WTC11 (cell line): Measurements from ENCODE around the gene GNAZ. TPM values are rescaled to one million over a fixed set of nuclear protein-coding genes. Genes with fewer than 3 reads are reported as not detected.

Experiments
- ATAC-seq: fragments of 200-7000 bp; cut with Tn5 transposase; 2 replicates; pipeline ENCODE4 v1.10.0; 2021; ENCODE audit warnings: mild to moderate bottlenecking, moderate library complexity
- CTCF ChIA-PET: fragments of 300-600 bp; sonication (Branson Sonifier 250); formaldehyde crosslinking; loops from one replicate; lab custom pipeline; 2021; ENCODE audit warnings: antibody characterized with exemption; lab: Charles Lee
- POLR2A ChIA-PET: fragments of 350-600 bp; sonication (Branson Sonifier 250); formaldehyde crosslinking; loops from one replicate; lab custom pipeline; 2021; ENCODE audit warnings: antibody characterized with exemption; lab: Charles Lee
- DNase-seq: peaks from one replicate; pipeline ENCODE4 v3.0.0; 2021; ENCODE audit warnings: low spot score
- H3K27ac Mint-ChIP-seq: 2 replicates; pipeline ENCODE4 v1.8.0; 2021; ENCODE audit warnings: mixed read lengths
- H3K27me3 Mint-ChIP-seq: 2 replicates; pipeline ENCODE4 v1.8.0; 2021; ENCODE audit warnings: low read depth, mild to moderate bottlenecking, moderate library complexity, mixed read lengths
- H3K36me3 Mint-ChIP-seq: 2 replicates; pipeline ENCODE4 v1.8.0; 2021; ENCODE audit warnings: mixed read lengths
- H3K4me1 Mint-ChIP-seq: 2 replicates; pipeline ENCODE4 v1.8.0; 2022; ENCODE audit warnings: mixed read lengths
- H3K4me3 Mint-ChIP-seq: 2 replicates; pipeline ENCODE4 v1.8.0; 2021; ENCODE audit warnings: mild to moderate bottlenecking, moderate library complexity, mixed read lengths
- H3K9me3 Mint-ChIP-seq: 2 replicates; pipeline ENCODE4 v1.8.0; 2021; ENCODE audit warnings: mixed read lengths
- AFF4 ChIP-seq: sonication (generic); formaldehyde crosslinking; IDR thresholded peaks from 2 replicates; pipeline ENCODE4 v1.8.1; 2023; ENCODE audit warnings: mild to moderate bottlenecking, missing genetic modification reagents, borderline replicate concordance
- E2F4 ChIP-seq: sonication (generic); formaldehyde crosslinking; IDR thresholded peaks from 2 replicates; pipeline ENCODE4 v1.8.1; 2022; ENCODE audit warnings: low read depth, mild to moderate bottlenecking, moderate library complexity, missing genetic modification reagents, borderline replicate concordance
- ESRRA ChIP-seq: sonication (generic); formaldehyde crosslinking; IDR thresholded peaks from 2 replicates; pipeline ENCODE4 v1.8.1; 2022; ENCODE audit warnings: mild to moderate bottlenecking, missing genetic modification reagents, borderline replicate concordance
- FOXK1 ChIP-seq: sonication (generic); formaldehyde crosslinking; IDR thresholded peaks from 2 replicates; pipeline ENCODE4 v1.8.0; 2022; ENCODE audit warnings: mild to moderate bottlenecking, moderate library complexity, missing genetic modification reagents
- GABPB1 ChIP-seq: sonication (generic); formaldehyde crosslinking; IDR thresholded peaks from 2 replicates; pipeline ENCODE4 v1.8.1; 2023; ENCODE audit warnings: mild to moderate bottlenecking, missing genetic modification reagents
- NFATC4 ChIP-seq: fragments of 250-450 bp; sonication (Bioruptor Pico); IDR thresholded peaks from 2 replicates; pipeline ENCODE4 v1.9.0; 2021; ENCODE audit warnings: mild to moderate bottlenecking
- PRDM15 ChIP-seq: sonication (generic); formaldehyde crosslinking; IDR thresholded peaks from 2 replicates; pipeline ENCODE4 v1.8.0; 2022; ENCODE audit warnings: missing genetic modification reagents
- RELA ChIP-seq: sonication (generic); formaldehyde crosslinking; IDR thresholded peaks from 2 replicates; pipeline ENCODE4 v1.8.1; 2022; ENCODE audit warnings: missing genetic modification reagents, mild to moderate bottlenecking, borderline replicate concordance
- ZNF416 ChIP-seq: fragments of 250-450 bp; sonication (Bioruptor Pico); IDR thresholded peaks from 2 replicates; pipeline ENCODE4 v1.9.0; 2021; ENCODE audit warnings: mild to moderate bottlenecking, inconsistent platforms
- ZNF512 ChIP-seq: sonication (generic); formaldehyde crosslinking; IDR thresholded peaks from 2 replicates; pipeline ENCODE4 v1.8.1; 2022; ENCODE audit warnings: missing genetic modification reagents, borderline replicate concordance
- total RNA-seq: library from RNA; stranded (reverse); gene quantifications from 3 replicates; pipeline ENCODE4 v1.2.3, GENCODE V29; 2021

GNAZ gene
- total RNA-seq, 1 experiment from 2014 or later, result 9.9 TPM

GRCh38 chr22:23076896-23077572 is 6.7 kb downstream of the GNAZ start (continued):
- TF ChIP-seq AFF4 (CRISPR knock-in tag) (no peak), RELA (CRISPR knock-in tag) (no peak)

- Mint-ChIP-seq H3K27ac (peak overlapping the region; percentile 41; the same call in 1 of the 2 replicates), H3K4me1 (0 out of 2 replicates have a peak, but pooled peaks cover 3% of the 10 kb centered on the region), H3K27me3 (peaks cover 4% of the 10 kb centered on the region)
Measured at GRCh38 chr22:23077627-23078461, 7.5 kb downstream of the GNAZ start.

GRCh38 chr22:23078462-23078787 is 8.1 kb downstream of the GNAZ start:
- TF ChIP-seq PRDM15 (no peak), GABPB1 (CRISPR knock-in tag) (no peak), E2F4 (CRISPR knock-in tag) (no peak), ESRRA (no peak), NFATC4 (CRISPR knock-in tag) (no peak)
- peaks cover 3% of the 10 kb centered on the region; the same call in 1 of the 2 replicates for H3K27me3 Mint-ChIP-seq
- CTCF ChIA-PET, result no interaction called here
- no peak for ATAC-seq
- H3K4me1 Mint-ChIP-seq, result 0 out of 2 replicates have a peak, but pooled peaks cover 4% of the 10 kb centered on the region
- POLR2A ChIA-PET, result no interaction called here
- DNase-seq, result no peak
- no peak overlapping the region for H3K27ac Mint-ChIP-seq
- no peaks in the 10 kb centered on the region for H3K9me3 Mint-ChIP-seq
- H3K4me3 Mint-ChIP-seq, result no peak overlapping the region
- no peaks in the 10 kb centered on the region for H3K36me3 Mint-ChIP-seq

More at GRCh38 chr22:23077627-23078461, 7.5 kb downstream of the GNAZ start:
- Mint-ChIP-seq H3K36me3 (no peaks in the 10 kb centered on the region), H3K9me3 (no peaks in the 10 kb centered on the region), H3K4me3 (no peak overlapping the region)
- CTCF ChIA-PET, result interaction anchor here (1.3 to 1.4 kb wide), 2 partner anchors 118 to 122 kb away, joined by 4 to 6 read pairs; no protein-coding TSS in a partner anchor
- TF ChIP-seq ZNF512 (CRISPR knock-in tag), result no peak
- no peak for TF ChIP-seq ZNF416 (CRISPR knock-in tag)
- TF ChIP-seq FOXK1 (CRISPR knock-in tag), result no peak
- ATAC-seq (no peak), DNase-seq (no peak)
- POLR2A ChIA-PET, result no interaction called here
